SU-DHL-6 (cell line): ENCODE measurements around the gene GRID1.

Experiments
- EZH2phosphoT487 ChIP-seq: fragments of 200-600 bp; sonication (generic), shearing (Covaris generic); conservative IDR thresholded peaks from 2 replicates; pipeline ENCODE4 v1.6.1; 2018; ENCODE audit warnings: mild to moderate bottlenecking, antibody characterized with exemption, low read length, moderate library complexity, mixed read lengths
- TF ChIP-seq, protein P1 (sequence below): fragments of 200-600 bp; sonication (generic); IDR thresholded peaks from one replicate; pipeline ENCODE4 v1.5.1; 2017; ENCODE audit warnings: antibody characterized with exemption, mild to moderate bottlenecking, low read length, moderate library complexity; ENCODE audit not compliant: insufficient read depth, poor library complexity, severe bottlenecking

DNA sequence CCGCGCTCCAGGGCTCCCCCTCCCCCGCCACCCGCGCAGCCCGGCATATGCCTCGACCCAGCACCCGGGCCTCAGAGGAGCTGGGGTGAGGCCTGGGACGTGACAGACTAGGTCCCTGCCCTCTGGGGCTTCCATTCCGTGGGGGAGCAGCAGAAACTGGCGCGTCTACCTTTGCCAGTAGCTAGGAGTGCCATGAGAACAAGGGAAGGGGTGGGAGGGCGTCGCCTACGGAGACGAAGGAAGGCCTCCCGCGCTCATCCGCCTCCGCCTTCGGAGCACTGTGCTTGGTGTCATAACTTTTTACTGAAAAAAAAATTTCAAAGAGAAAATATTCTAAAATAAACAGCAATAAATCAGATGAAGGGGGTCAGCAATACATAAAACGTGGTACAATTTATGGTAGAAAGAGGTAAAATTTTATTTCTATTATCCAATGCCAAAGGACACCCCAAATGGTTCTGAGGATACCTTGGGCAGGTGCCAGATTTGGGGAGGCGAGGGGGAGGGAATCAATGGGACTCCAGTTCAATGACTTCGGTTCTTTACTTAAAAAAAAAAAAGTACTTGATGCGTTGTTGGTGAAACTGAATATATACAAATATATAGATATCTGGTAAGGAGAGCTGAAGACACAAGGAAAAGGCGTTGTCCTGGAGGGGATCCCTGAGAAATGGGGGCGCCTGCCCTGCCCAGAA is 35.1 kb upstream of the GRID1 start:
- TF ChIP-seq, protein P1, sequence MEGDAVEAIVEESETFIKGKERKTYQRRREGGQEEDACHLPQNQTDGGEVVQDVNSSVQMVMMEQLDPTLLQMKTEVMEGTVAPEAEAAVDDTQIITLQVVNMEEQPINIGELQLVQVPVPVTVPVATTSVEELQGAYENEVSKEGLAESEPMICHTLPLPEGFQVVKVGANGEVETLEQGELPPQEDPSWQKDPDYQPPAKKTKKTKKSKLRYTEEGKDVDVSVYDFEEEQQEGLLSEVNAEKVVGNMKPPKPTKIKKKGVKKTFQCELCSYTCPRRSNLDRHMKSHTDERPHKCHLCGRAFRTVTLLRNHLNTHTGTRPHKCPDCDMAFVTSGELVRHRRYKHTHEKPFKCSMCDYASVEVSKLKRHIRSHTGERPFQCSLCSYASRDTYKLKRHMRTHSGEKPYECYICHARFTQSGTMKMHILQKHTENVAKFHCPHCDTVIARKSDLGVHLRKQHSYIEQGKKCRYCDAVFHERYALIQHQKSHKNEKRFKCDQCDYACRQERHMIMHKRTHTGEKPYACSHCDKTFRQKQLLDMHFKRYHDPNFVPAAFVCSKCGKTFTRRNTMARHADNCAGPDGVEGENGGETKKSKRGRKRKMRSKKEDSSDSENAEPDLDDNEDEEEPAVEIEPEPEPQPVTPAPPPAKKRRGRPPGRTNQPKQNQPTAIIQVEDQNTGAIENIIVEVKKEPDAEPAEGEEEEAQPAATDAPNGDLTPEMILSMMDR: no peak
- no peak for TF ChIP-seq EZH2phosphoT487
